Heart right ventricle (tissue), 16 donors: ENCODE data around the gene CLTCL1. TPM values are rescaled to one million over a fixed set of nuclear protein-coding genes. Genes with fewer than 3 reads are reported as not detected.

Experiments used
- ATAC-seq, 8 donors: fragments of 200-7000 bp; cut with Tn5 transposase; one replicate each; pipeline ENCODE4 v1.9.1; 2020; ENCODE audit warnings: mild to moderate bottlenecking in 8 of 8, moderate library complexity in 8 of 8, moderate number of reproducible peaks in 1 of 8
- DNase-seq, 2 donors: peaks; one replicate each; pipeline ENCODE4 v3.0.0-alpha.2; 2020
- H3K27ac ChIP-seq, 10 donors: fragments of 200-600 bp; sonication (generic) in 2 of 10; one replicate each; pipeline versions ENCODE4 v1.5.0 to v1.8.0; 2020 to 2022; ENCODE audit warnings: mild to moderate bottlenecking in 3 of 10
- H3K27me3 ChIP-seq, 7 donors: fragments of 200-600 bp; one replicate each; pipeline ENCODE4 v1.8.0; 2021 to 2022; ENCODE audit warnings: mild to moderate bottlenecking in 2 of 7
- H3K36me3 ChIP-seq, 9 donors: fragments of 200-600 bp; sonication (generic) in 1 of 9; one replicate each; pipeline versions ENCODE4 v1.5.0 to v1.8.0; 2020 to 2022; ENCODE audit warnings: mild to moderate bottlenecking in 2 of 9
- H3K4me1 ChIP-seq, 9 donors: fragments of 200-600 bp; sonication (generic) in 1 of 9; one replicate each; pipeline versions ENCODE4 v1.5.0 to v1.8.0; 2020 to 2022; ENCODE audit warnings: mild to moderate bottlenecking in 4 of 9
- H3K4me3 ChIP-seq, 10 donors: fragments of 200-600 bp; sonication (generic) in 2 of 10; one replicate each; pipeline versions ENCODE4 v1.5.0 to v1.8.0; 2020 to 2022; ENCODE audit warnings: mild to moderate bottlenecking in 7 of 10, moderate library complexity in 2 of 10
- H3K9me3 ChIP-seq, 11 donors: fragments of 200-600 bp in 10 of 11; sonication (generic) in 2 of 11; one replicate each; pipeline versions ENCODE4 v1.5.0 to v1.8.0; 2013 to 2022; ENCODE audit warnings: mild to moderate bottlenecking in 2 of 11, control low read depth in 1 of 11, moderate library complexity in 1 of 11
- WGBS, 2 donors: extraction: QIAGEN DNeasy Blood & Tissue Kit; methylation state at CpG; one replicate each; pipeline ENCODE4 v1.1.7; 2013; ENCODE audit warnings: inconsistent platforms in 1 of 2; 5-methylcytosine and 5-hydroxymethylcytosine counted together
- intact Hi-C, 10 donors: fragments of 100-400 bp; cut with DNase I; formaldehyde crosslinking; loops; one replicate each; pipeline versions ENCODE4 v1.11.1 to v1.14.2; 2022
- polyA plus RNA-seq, 2 donors: library from polyadenylated mRNA; stranded (reverse); fragments of 200-250 nt; gene quantifications; one replicate each; pipeline ENCODE4 v1.2.3, GENCODE V29; 2013
- total RNA-seq, 10 donors: library from RNA; stranded (reverse); fragmentation: NEBNext Ultra II Directional in 3 of 10; extraction: Animal tissue kit (Norgen Biotek cat#: 25700) in 3 of 10; gene quantifications; one replicate each; pipeline versions ENCODE4 v1.2.1 to v1.2.4, GENCODE V29; 2021 to 2023
- TF ChIP-seq, protein P1 (sequence below), 9 donors: fragments of 200-600 bp; sonication (generic) in 2 of 9; IDR thresholded peaks; one replicate each; pipeline versions ENCODE4 v1.5.0 to v1.8.0; 2021 to 2022; ENCODE audit warnings: antibody characterized with exemption in 9 of 9, mild to moderate bottlenecking in 5 of 9, moderate library complexity in 1 of 9
- donor health status: Arrhythmogenic right ventricular cardiomyopathy.
- donor health status: ischemic (EF 13 %, LVEDD 7.1; RV severe dilation, severe dysfunction).
- donor health status: healthy with polysubstance abuse.
- donor health status: DM: no; HTN: yes; CAD: no.
- donor health status: DM: no; HTN: no; CAD: no.
- donor health status: ischemic (EF 25% LVEDD 6.9; RV normal size, moderate dysfunction).
- donor health status: ischemic (EF 25% LVEDD 5.7; RV mildly dilated, moderate dysfunction).
- donor health status: healthy.
- donor health status: DM: yes; HTN: yes; CAD: no.
- donor health status: Ischemic cardiomyopathy.
- donor health status: ischemic (EF 35%, LVEDD 5.7; RV mildly dilated, moderate dysfunction).
- donor health status: nonischemic (EF 11% LVEDD 7.7; RV severe dilation, severe dysfunction).
- donor health status: DM: yes; HTN: yes; CAD: no.
- donor health status: PGD.
- donor health status: ischemic (EF 29% LVEDD 5.4; RV normal size, mild dysfunction).
- donor health status: nonischemic (EF 23%, LVEDD 6.1; RV moderate dilation, normal function).

CLTCL1 gene
- total and polyA plus RNA-seq, 12 donors = 5.4 to 21.9 (median 13.1) TPM

DNA sequence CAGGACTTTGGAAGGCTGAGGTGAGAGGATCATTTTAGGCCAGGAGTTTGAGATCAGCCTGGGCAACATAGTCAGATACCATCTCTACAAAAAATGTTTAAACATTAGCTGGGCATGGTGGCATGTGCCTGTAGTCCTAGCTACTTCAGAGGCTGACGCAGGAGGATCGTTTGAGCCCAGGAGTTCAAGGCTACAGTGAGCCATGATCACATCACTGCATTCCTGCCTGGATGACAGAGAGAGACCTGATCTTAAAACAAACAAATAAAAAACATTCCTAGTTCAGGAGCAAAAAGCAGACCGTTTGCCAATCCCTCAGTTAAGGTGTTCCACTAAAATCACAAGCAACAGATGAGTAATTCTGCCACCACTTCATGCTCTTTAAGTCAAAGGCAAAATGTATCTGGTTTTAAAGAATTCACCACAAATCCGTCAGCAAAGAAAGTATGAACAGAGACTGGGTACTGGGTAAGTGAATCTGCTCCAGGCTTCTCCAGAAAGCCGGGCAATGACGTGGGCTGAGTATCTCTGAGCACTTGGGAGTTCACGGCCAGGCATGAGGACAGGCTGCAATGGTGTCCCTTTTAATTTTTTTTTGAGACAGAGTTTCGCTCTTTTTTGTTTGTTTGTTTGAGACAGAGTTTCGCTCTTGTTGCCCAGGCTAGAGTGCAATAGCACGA lies 19.5 kb downstream of the CLTCL1 start:
- Histone ChIP-seq H3K36me3 (peaks cover 0 to 32% (median 0%) of the 10 kb centered on the region in 9 donors), H3K27ac (no peak overlapping the region), H3K4me3 (no peak overlapping the region), H3K27me3 (no peaks in the 10 kb centered on the region), H3K9me3 (peaks cover 0 to 13% (median 0%) of the 10 kb centered on the region in 11 donors), H3K4me1 (peaks cover 0 to 19% (median 6%) of the 10 kb centered on the region in 9 donors)
- no peak for DNase-seq
- intact Hi-C loops = no loop called here
- TF ChIP-seq, protein P1, sequence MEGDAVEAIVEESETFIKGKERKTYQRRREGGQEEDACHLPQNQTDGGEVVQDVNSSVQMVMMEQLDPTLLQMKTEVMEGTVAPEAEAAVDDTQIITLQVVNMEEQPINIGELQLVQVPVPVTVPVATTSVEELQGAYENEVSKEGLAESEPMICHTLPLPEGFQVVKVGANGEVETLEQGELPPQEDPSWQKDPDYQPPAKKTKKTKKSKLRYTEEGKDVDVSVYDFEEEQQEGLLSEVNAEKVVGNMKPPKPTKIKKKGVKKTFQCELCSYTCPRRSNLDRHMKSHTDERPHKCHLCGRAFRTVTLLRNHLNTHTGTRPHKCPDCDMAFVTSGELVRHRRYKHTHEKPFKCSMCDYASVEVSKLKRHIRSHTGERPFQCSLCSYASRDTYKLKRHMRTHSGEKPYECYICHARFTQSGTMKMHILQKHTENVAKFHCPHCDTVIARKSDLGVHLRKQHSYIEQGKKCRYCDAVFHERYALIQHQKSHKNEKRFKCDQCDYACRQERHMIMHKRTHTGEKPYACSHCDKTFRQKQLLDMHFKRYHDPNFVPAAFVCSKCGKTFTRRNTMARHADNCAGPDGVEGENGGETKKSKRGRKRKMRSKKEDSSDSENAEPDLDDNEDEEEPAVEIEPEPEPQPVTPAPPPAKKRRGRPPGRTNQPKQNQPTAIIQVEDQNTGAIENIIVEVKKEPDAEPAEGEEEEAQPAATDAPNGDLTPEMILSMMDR (IDR thresholded peaks at IDR 0.05) = no peak
- ATAC-seq = no peak
- WGBS, 2 donors = 86 to 91% methylated on average over 10 of the region's 10 CpGs

DNA sequence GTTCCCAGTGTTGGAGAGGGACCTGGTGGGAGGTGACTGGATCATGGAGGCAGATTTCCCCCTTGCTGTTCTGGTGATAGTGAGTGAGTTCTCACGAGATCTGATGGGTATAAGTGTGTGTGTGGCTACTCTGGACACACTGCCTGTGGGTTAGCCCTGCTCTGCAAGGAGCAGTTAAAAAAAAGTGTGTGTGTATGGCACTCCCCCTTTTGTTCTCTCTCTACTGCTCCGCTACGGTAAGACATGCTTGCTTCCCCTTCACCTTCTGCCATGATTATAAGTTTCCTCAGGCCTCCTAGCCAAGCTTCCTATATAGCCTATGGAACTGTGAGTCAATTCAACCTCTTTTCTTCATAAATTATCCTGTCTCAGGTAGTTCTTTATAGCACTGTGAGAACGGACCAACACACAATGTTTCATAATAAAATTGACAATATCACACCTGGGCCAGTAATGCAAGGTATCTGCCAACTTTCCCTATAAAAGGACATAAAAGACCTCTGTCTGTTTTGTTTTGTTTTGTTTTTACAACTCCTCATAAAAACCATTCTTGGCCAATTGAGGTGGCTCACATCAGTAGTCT lies 20.2 kb downstream of the CLTCL1 start:
- Histone ChIP-seq H3K4me1 (peaks cover 0 to 12% (median 6%) of the 10 kb centered on the region in 9 donors), H3K27ac (no peak overlapping the region), H3K4me3 (no peak overlapping the region), H3K9me3 (peaks cover 0 to 20% (median 6%) of the 10 kb centered on the region in 11 donors), H3K27me3 (no peaks in the 10 kb centered on the region), H3K36me3 (peaks cover 0 to 32% (median 4%) of the 10 kb centered on the region in 9 donors)
- no peak for ATAC-seq
- DNase-seq = no peak
- intact Hi-C loops = no loop called here
- WGBS, 2 donors = 82 to 83% methylated on average over 4 of the region's 4 CpGs
- TF ChIP-seq, protein P1 (IDR thresholded peaks at IDR 0.05) = no peak

GRCh38 chr22:19270873-19271272 lies 20.6 kb downstream of the CLTCL1 start:
- TF ChIP-seq, protein P1 (IDR thresholded peaks at IDR 0.05) = no peak
- Histone ChIP-seq H3K27ac (no peak overlapping the region), H3K27me3 (no peaks in the 10 kb centered on the region), H3K36me3 (peaks cover 0 to 32% (median 4%) of the 10 kb centered on the region in 9 donors), H3K4me1 (peaks cover 0 to 8% (median 4%) of the 10 kb centered on the region in 9 donors), H3K9me3 (peaks cover 0 to 24% (median 8%) of the 10 kb centered on the region in 11 donors), H3K4me3 (no peak overlapping the region)
- no peak for DNase-seq
- intact Hi-C loops = no loop called here
- ATAC-seq = no peak
- 92 to 95% methylated on average over 1 of the region's 1 CpG for WGBS, 2 donors

DNA sequence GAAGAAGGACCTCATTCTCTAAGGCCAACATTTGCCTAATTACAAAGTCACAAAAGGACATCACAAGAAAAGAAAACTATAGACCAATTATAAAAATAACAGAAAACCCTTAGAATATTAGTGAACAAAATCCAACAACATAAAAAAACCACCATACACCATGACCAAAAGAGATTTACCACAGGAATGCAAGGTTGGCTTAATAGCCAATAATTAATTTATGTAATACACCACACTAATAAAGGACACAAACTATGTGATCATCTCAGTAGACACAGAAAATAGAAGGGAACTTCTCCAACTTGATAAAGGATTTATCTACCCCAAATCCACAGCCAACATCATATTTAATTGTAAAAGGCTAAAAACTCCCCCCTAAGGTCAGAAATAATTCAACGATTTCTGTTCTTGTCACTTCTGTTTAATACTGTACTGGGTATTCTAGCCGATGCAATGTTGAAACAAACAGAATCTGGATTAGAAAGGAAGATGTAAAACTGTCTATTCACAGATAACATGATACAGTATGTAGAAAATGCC lies 24.9 kb downstream of the CLTCL1 start:
- peaks cover 0 to 13% (median 0%) of the 10 kb centered on the region in 9 donors for H3K36me3 ChIP-seq
- H3K4me1 ChIP-seq = no peaks in the 10 kb centered on the region
- no peak for DNase-seq
- intact Hi-C loops = no loop called here
- no peak overlapping the region for H3K4me3 ChIP-seq
- TF ChIP-seq, protein P1 (IDR thresholded peaks at IDR 0.05) = no peak
- WGBS, 2 donors = 95 to 97% methylated on average over 2 of the region's 2 CpGs
- H3K27me3 ChIP-seq = no peaks in the 10 kb centered on the region
- no peak for ATAC-seq
- H3K9me3 ChIP-seq = peaks cover 0 to 29% (median 8%) of the 10 kb centered on the region in 11 donors
- H3K27ac ChIP-seq = no peak overlapping the region
